Measurements from ENCODE around the gene SLC35B1.
"Not testable (repeated sequence)": the region's sequence is repeated elsewhere in the genome, so short reads cannot be mapped to it uniquely, and the experiment has no call there.

Gene SLC35B1

GRCh38 chr17:49688848-49689247, 18.9 kb downstream of the SLC35B1 start:
- Histone ChIP-seq H3K9me3 (ENCODE audit: control insufficient read depth, low read length) (no peaks in the 10 kb centered on the region), H3K4me3 (ENCODE audit: insufficient read depth, low read depth, low read length) (no peak overlapping the region), H3K36me3 (ENCODE audit: control insufficient read depth, insufficient read depth, low read length) (no peaks in the 10 kb centered on the region), H3K4me1 (ENCODE audit: control insufficient read depth, insufficient read depth, low read length) (peaks cover 3% of the 10 kb centered on the region), H3K27me3 (ENCODE audit: control insufficient read depth, insufficient read depth, low read length, poor library complexity, severe bottlenecking) (no peaks in the 10 kb centered on the region), H3K27ac (ENCODE audit: insufficient read depth, low read depth, low read length, poor library complexity, severe bottlenecking) (no peak overlapping the region)
- 67 to 76% methylated on average over 4 of the region's 4 CpGs for WGBS, 2 experiments

GRCh38 chr17:49687878-49688491, 19.8 kb downstream of the SLC35B1 start:
- no peaks in the 10 kb centered on the region for H3K36me3 ChIP-seq (ENCODE audit: control insufficient read depth, insufficient read depth, low read length)
- no peak overlapping the region for H3K4me3 ChIP-seq (ENCODE audit: insufficient read depth, low read depth, low read length)
- no peaks in the 10 kb centered on the region for H3K9me3 ChIP-seq (ENCODE audit: control insufficient read depth, low read length)
- no peaks in the 10 kb centered on the region for H3K27me3 ChIP-seq (ENCODE audit: control insufficient read depth, insufficient read depth, low read length, poor library complexity, severe bottlenecking)
- WGBS, 2 experiments, result 85 to 90% methylated on average over 10 of the region's 10 CpGs
- H3K27ac ChIP-seq (ENCODE audit: insufficient read depth, low read depth, low read length, poor library complexity, severe bottlenecking), result no peak overlapping the region
- H3K4me1 ChIP-seq (ENCODE audit: control insufficient read depth, insufficient read depth, low read length), result peaks cover 3% of the 10 kb centered on the region

- peaks cover 2% of the 10 kb centered on the region for H3K4me1 ChIP-seq (ENCODE audit: control insufficient read depth, insufficient read depth, low read length)
- WGBS, 2 experiments, result 88 to 92% methylated on average over 8 to 9 of the region's 9 CpGs
- H3K27me3 ChIP-seq (ENCODE audit: control insufficient read depth, insufficient read depth, low read length, poor library complexity, severe bottlenecking), result no peaks in the 10 kb centered on the region
- no peak overlapping the region for H3K4me3 ChIP-seq (ENCODE audit: insufficient read depth, low read depth, low read length)
- H3K9me3 ChIP-seq (ENCODE audit: control insufficient read depth, low read length), result no peaks in the 10 kb centered on the region
- no peak overlapping the region for H3K27ac ChIP-seq (ENCODE audit: insufficient read depth, low read depth, low read length, poor library complexity, severe bottlenecking)
- no peaks in the 10 kb centered on the region for H3K36me3 ChIP-seq (ENCODE audit: control insufficient read depth, insufficient read depth, low read length)
Observed at GRCh38 chr17:49681106-49681979, 26.4 kb downstream of the SLC35B1 start.

DNA sequence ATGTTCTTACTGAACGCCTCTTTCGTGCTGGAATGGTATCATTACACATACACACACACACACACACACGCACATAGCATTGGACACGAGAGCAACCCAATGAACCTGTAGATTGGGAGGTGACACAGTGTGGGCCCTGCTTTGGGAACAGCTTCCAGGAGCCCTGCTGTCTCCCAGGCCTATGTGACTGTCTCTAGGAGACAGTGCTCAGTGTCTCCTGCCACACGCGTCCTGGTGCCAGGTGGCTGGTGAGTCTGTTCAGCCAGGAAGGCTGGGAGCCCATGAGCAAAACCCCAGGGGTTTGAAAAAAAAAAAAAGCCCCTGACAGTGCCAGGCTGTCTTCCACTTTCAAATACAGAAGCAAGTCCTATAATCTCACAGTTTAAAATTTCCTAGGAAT, 27.4 kb downstream of the SLC35B1 start:
- WGBS, 2 experiments, result 82 to 83% methylated on average over 5 to 6 of the region's 6 CpGs

DNA sequence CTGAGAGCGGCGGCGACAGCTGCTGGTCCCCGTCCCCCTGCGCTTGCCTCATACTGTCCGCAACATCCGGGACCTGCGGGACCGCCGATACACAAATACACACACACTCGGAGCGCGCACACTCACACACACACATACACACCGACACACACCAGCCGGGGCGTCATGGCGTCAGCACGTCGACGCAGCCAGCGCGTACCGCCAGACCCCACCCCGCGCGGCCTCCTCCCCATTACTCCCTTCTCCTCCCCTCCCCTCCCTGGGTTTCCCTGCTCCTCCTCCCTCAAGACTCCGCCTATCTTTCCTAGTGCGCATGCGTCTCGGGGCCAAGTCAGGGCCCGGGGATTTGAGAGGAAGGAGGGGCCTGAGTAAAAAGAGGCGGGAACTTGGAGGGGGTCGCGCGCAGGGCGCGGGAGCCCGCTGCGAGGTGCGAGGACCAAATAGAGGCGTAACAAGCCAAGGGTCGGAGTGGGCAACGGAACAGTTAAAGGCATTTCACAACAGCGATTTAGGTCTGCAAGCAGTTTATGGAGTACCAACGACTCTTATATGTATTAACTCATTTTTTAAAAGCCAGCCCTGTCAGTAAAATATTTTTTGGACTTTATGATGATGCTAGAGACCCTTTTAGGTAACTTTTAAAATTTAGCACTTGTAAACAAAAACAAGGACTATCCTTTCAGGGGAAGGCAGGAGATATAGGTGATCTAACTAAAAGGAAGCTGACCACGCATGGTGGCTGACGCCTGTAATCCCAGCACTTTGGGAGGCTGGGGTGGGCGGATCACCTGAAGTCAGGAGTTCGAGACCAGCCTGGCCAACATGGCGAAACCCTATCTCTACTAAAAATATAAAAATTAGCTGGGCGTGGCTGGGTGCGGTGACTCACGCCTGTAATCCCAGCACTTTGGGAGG, 29.6 kb downstream of the SLC35B1 start, which contains the start of gene SPOP:
Gene SPOP, minus strand, starts transcription at position 165 of the 915 bp plus-strand sequence. CDS start 55,287 bp downstream, outside the sequence.
- H3K27me3 ChIP-seq (ENCODE audit: control insufficient read depth, insufficient read depth, low read length, poor library complexity, severe bottlenecking), result no peaks in the 10 kb centered on the region
- peak within 1 kb of the TSS; percentile 88 for H3K27ac ChIP-seq (ENCODE audit: insufficient read depth, low read depth, low read length, poor library complexity, severe bottlenecking)
- H3K4me3 ChIP-seq (ENCODE audit: insufficient read depth, low read depth, low read length), result peak within 1 kb of the TSS; percentile 74
- H3K36me3 ChIP-seq (ENCODE audit: control insufficient read depth, insufficient read depth, low read length), result no peaks in the 10 kb centered on the region
- H3K9me3 ChIP-seq (ENCODE audit: control insufficient read depth, low read length), result no peaks in the 10 kb centered on the region
- peaks cover 6% of the 10 kb centered on the region for H3K4me1 ChIP-seq (ENCODE audit: control insufficient read depth, insufficient read depth, low read length)
- 18% methylated on average over 53 of the region's 53 CpGs for WGBS, 2 experiments

More for the DNA sequence above, 27.4 kb downstream of the SLC35B1 start:
- H3K36me3 ChIP-seq (ENCODE audit: control insufficient read depth, insufficient read depth, low read length), result no peaks in the 10 kb centered on the region
- H3K27ac ChIP-seq (ENCODE audit: insufficient read depth, low read depth, low read length, poor library complexity, severe bottlenecking), result no peak overlapping the region
- H3K9me3 ChIP-seq (ENCODE audit: control insufficient read depth, low read length), result no peaks in the 10 kb centered on the region
- H3K27me3 ChIP-seq (ENCODE audit: control insufficient read depth, insufficient read depth, low read length, poor library complexity, severe bottlenecking), result no peaks in the 10 kb centered on the region
- peaks cover 6% of the 10 kb centered on the region for H3K4me1 ChIP-seq (ENCODE audit: control insufficient read depth, insufficient read depth, low read length)
- H3K4me3 ChIP-seq (ENCODE audit: insufficient read depth, low read depth, low read length), result no peak overlapping the region

GRCh38 chr17:49677134-49677932, 30.4 kb downstream of the SLC35B1 start:
- peaks cover 6% of the 10 kb centered on the region for H3K4me1 ChIP-seq (ENCODE audit: control insufficient read depth, insufficient read depth, low read length)
- no peaks in the 10 kb centered on the region for H3K9me3 ChIP-seq (ENCODE audit: control insufficient read depth, low read length)
- H3K27ac ChIP-seq (ENCODE audit: insufficient read depth, low read depth, low read length, poor library complexity, severe bottlenecking), result peak overlapping the region; percentile 88
- 1% methylated on average over 32 to 33 of the region's 34 CpGs for WGBS, 2 experiments
- no peaks in the 10 kb centered on the region for H3K36me3 ChIP-seq (ENCODE audit: control insufficient read depth, insufficient read depth, low read length)
- peak overlapping the region; percentile 74 for H3K4me3 ChIP-seq (ENCODE audit: insufficient read depth, low read depth, low read length)
- no peaks in the 10 kb centered on the region for H3K27me3 ChIP-seq (ENCODE audit: control insufficient read depth, insufficient read depth, low read length, poor library complexity, severe bottlenecking)

DNA sequence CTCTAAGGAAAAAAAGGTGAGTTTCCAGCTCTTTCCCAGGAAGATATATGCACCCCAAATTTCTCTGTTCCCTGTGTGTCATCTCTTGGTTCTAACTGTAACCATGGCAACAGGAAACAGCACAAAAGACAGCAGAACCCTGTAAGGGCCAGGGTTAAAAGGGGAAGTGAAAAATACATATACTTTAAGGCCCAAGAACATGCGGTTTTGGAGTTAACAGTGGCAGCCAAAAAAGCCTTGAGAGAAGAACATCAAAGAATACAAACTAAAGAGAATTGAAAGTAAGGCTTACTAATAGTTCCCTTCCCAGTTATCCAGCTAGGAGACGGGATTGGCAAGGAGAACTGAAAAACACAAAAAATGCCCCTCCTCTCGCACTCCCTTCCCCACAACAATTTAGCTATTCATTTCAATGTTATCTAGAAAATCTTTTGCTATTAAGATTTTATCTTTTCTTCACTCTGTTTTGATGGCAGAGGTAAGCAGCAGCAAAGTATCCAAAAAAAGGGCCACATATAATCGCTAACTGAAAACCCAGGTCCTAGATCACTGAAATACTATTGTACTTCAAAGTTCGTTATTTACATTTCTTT, 31.4 kb downstream of the SLC35B1 start:
- H3K4me1 ChIP-seq (ENCODE audit: control insufficient read depth, insufficient read depth, low read length), result peaks cover 6% of the 10 kb centered on the region
- WGBS, 2 experiments, result 77 to 88% methylated on average over 5 of the region's 5 CpGs
- peak overlapping the region; percentile 74 for H3K4me3 ChIP-seq (ENCODE audit: insufficient read depth, low read depth, low read length)
- no peaks in the 10 kb centered on the region for H3K36me3 ChIP-seq (ENCODE audit: control insufficient read depth, insufficient read depth, low read length)
- no peaks in the 10 kb centered on the region for H3K9me3 ChIP-seq (ENCODE audit: control insufficient read depth, low read length)
- no peak overlapping the region for H3K27ac ChIP-seq (ENCODE audit: insufficient read depth, low read depth, low read length, poor library complexity, severe bottlenecking)
- no peaks in the 10 kb centered on the region for H3K27me3 ChIP-seq (ENCODE audit: control insufficient read depth, insufficient read depth, low read length, poor library complexity, severe bottlenecking)

DNA sequence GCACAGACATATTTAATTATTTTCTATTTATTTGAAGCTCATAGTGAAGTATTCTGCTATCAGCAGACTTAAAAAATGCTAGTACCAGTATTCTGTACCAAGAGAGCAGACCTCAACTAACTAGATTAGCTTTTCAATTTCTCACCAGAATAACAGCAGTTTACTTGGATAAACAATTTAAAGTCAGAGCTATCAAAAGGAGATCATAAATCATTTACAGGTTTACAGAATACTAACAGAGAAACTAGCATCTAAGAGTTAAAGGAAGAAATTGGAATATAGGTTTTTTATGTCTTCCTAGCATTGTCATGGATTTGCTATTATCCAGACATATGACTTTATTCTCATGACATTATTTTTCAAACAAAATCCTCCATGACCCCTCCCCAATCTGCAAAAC, 33.3 kb downstream of the SLC35B1 start:
- H3K27ac ChIP-seq (ENCODE audit: insufficient read depth, low read depth, low read length, poor library complexity, severe bottlenecking), result no peak overlapping the region
- H3K36me3 ChIP-seq (ENCODE audit: control insufficient read depth, insufficient read depth, low read length), result no peaks in the 10 kb centered on the region
- H3K9me3 ChIP-seq (ENCODE audit: control insufficient read depth, low read length), result no peaks in the 10 kb centered on the region
- H3K4me1 ChIP-seq (ENCODE audit: control insufficient read depth, insufficient read depth, low read length), result peaks cover 6% of the 10 kb centered on the region
- no peak overlapping the region for H3K4me3 ChIP-seq (ENCODE audit: insufficient read depth, low read depth, low read length)
- H3K27me3 ChIP-seq (ENCODE audit: control insufficient read depth, insufficient read depth, low read length, poor library complexity, severe bottlenecking), result no peaks in the 10 kb centered on the region

DNA sequence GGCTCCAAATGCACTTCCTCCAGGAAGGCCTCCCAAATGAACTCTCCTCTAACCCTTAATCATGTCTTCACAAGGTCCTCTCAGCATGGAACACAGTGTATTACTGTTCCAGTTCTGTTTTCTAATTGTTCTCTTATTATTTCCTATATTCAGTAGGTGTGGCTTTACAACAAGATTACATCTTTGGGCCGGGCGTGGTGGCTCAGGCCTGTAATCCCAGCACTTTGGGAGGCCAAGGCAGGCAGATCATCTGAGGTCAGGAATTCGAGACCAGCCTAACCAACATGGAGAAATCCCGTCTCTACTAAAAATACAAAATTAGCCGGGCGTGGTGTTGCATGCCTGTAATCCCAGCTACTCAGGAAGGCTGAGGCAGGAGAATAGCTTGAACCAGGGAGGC, 34.1 kb downstream of the SLC35B1 start:
- not testable (repeated sequence) for H3K27ac ChIP-seq (ENCODE audit: insufficient read depth, low read depth, low read length, poor library complexity, severe bottlenecking); H3K4me3 ChIP-seq (ENCODE audit: insufficient read depth, low read depth, low read length); H3K4me1 ChIP-seq (ENCODE audit: control insufficient read depth, insufficient read depth, low read length); H3K27me3 ChIP-seq (ENCODE audit: control insufficient read depth, insufficient read depth, low read length, poor library complexity, severe bottlenecking); H3K36me3 ChIP-seq (ENCODE audit: control insufficient read depth, insufficient read depth, low read length); H3K9me3 ChIP-seq (ENCODE audit: control insufficient read depth, low read length)
- 91 to 95% methylated on average over 6 of the region's 6 CpGs for WGBS, 2 experiments

Measured in ectodermal cell (in vitro differentiated cells).